AG10803 (cell line): ENCODE results near the gene HSFX4.
"Not testable (repeated sequence)": the region's sequence is repeated elsewhere in the genome, so short reads cannot be mapped to it uniquely, and the experiment has no call there.

Experiments used
- DNase-seq: peaks from one replicate; pipeline ENCODE4 v3.0.0; 2010; ENCODE audit warnings: low read depth
- H3K4me3 ChIP-seq: 2 replicates; pipeline ENCODE4 v1.5.1; 2011; ENCODE audit warnings: mild to moderate bottlenecking, low read length, control low read depth
- TF ChIP-seq, protein P1 (sequence below): conservative IDR thresholded peaks from 2 replicates; pipeline ENCODE4 v1.5.1; 2011; ENCODE audit warnings: mild to moderate bottlenecking, low read length, control low read depth, inconsistent platforms

The HSFX4 gene, protein sequence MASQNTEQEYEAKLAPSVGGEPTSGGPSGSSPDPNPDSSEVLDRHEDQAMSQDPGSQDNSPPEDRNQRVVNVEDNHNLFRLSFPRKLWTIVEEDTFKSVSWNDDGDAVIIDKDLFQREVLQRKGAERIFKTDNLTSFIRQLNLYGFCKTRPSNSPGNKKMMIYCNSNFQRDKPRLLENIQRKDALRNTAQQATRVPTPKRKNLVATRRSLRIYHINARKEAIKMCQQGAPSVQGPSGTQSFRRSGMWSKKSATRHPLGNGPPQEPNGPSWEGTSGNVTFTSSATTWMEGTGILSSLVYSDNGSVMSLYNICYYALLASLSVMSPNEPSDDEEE

DNA sequence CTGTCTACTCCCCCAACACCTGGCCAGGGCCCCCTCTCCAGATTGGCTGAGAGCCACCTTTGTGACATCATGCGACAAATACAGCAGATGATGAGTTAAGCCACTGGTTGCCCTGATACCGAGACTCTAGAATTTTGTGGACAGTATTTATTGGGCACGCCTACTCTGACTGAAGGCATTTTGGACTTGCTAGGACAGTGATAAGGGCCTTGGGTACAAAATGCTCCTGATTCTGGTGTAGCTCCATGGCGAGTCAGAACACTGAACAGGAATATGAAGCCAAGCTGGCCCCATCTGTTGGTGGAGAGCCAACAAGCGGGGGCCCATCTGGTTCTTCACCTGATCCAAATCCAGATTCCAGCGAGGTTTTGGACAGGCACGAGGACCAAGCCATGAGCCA lies at the start of gene HSFX4:
TSS of gene HSFX4 (plus strand) at position 174 of the 400 bp plus-strand sequence. CDS start at position 246, 72 bp downstream.
- not testable (repeated sequence) for DNase-seq, H3K4me3 ChIP-seq

DNA sequence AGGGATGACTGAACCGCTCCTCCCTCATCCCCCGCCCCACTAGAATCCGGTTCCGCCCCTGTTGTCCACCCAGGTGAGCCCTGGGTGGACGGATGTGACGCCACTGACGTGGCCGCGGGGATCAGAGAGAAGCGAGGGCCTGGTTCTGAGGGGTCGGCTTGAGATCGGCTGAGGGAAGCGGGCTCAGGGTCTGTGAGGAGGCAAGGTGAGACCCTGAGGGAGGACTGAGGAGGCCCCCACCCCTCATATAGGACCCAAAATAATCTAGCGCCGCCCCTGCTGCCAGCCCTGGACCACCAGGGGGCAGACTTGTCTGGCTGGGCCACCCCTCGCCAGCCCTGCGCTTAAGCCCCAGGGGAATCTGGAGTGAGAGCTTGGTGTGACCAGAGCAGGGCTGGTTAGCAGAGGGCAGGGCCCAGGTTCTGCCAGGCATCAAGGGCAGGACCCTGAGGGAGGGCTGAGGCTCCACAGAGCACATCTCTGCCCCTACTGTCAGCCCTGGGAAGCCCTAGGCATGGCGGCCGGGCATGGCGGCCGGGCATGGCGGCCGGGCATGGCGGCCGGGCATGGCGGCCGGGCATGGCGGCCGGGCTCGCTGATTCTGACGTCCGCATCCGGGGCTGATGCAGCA lies 48.2 kb upstream of the HSFX4 start, which contains the start of gene MAGEA8:
TSS of gene MAGEA8 (plus strand) at position 103 of the 631 bp plus-strand sequence. CDS start 3,090 bp downstream, outside the sequence.
- TF ChIP-seq, protein P1, sequence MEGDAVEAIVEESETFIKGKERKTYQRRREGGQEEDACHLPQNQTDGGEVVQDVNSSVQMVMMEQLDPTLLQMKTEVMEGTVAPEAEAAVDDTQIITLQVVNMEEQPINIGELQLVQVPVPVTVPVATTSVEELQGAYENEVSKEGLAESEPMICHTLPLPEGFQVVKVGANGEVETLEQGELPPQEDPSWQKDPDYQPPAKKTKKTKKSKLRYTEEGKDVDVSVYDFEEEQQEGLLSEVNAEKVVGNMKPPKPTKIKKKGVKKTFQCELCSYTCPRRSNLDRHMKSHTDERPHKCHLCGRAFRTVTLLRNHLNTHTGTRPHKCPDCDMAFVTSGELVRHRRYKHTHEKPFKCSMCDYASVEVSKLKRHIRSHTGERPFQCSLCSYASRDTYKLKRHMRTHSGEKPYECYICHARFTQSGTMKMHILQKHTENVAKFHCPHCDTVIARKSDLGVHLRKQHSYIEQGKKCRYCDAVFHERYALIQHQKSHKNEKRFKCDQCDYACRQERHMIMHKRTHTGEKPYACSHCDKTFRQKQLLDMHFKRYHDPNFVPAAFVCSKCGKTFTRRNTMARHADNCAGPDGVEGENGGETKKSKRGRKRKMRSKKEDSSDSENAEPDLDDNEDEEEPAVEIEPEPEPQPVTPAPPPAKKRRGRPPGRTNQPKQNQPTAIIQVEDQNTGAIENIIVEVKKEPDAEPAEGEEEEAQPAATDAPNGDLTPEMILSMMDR: no peak
- no peak within 1 kb of the TSS for H3K4me3 ChIP-seq
- DNase-seq: no peak

DNA sequence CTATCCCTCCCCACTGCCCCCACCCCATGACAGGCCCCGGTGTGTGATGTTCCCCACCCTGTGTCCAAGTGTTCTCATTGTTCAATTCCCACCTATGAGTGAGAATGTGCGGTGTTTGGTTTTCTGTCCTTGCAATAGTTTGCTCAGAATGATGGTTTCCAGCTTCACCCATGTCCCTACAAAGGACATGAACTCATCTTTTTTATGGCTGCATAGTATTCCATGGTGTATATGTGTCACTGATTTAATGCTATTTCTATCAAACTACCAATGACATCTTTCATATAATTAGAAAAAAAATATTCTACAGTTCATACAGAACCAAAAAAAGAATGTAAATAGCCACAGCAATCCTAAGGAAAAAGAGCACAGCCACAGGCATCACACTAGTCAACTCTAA lies 38.5 kb upstream of the HSFX4 start:
- DNase-seq: not testable (repeated sequence)

DNA sequence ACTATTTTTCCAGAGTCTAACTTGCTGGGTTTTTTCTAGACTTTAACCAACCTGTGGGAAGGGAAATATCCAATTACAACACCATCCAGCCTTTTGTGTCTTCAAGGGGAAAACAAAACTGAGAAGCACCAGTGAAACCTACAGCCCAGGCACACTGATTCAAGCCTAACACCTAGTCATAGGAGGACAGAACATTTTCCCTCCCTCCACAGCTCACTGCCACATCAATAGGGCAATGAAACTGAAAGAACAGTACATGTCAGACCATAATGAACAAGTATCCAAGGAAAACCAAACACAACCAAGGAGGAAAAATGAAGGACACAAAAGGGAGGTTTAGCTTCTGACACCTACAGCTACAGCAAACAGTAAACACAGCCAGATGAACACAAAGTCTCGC lies 30.8 kb upstream of the HSFX4 start:
- DNase-seq: no peak
- no peak overlapping the region for H3K4me3 ChIP-seq
- TF ChIP-seq, protein P1: no peak

More for the DNA sequence above, 38.5 kb upstream of the HSFX4 start:
- H3K4me3 ChIP-seq: not testable (repeated sequence)

DNA sequence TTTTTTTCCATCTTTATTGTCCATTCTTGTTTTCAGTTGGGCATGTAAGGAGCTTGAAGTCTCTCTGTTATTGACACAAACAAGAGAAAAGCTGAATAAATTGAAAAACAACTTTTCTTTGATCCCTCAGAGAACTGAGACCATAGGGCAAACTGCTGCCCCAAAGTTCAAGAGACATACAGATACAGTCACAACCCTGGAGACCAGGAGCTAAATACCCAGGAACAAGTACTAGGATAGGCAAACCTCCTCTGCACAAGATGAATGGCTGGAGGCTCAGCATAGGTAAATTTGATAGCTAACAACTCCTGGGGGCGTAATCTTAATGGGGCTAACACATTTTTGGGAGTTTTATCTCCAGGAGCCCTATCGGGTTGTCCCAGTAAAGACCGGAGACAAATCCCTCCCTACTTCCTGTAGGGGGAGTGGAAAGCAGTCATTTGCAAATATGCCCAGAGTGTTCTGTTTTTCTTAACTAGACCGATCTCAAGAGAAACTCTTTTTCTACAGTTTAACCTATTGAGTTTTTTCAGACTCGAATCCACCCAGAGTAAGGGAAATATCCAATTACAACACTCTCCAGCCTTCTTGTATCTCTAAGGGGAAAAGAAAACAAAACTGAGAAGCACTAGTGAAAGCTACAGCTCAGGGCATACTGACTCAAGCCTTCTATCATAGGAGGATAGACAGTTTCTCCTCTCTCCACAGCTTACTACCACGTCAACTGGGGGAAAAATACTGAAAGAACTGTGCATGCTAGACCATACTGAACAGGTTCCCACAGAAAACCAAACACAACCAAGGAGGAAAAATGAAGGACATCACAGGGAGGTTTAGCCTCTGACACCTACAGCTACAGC lies 25.3 kb upstream of the HSFX4 start:
- DNase-seq: peak; percentile 1
- peak overlapping the region; percentile 12; the same call in 1 of the 2 replicates for H3K4me3 ChIP-seq
- TF ChIP-seq, protein P1: peak; percentile 29

DNA sequence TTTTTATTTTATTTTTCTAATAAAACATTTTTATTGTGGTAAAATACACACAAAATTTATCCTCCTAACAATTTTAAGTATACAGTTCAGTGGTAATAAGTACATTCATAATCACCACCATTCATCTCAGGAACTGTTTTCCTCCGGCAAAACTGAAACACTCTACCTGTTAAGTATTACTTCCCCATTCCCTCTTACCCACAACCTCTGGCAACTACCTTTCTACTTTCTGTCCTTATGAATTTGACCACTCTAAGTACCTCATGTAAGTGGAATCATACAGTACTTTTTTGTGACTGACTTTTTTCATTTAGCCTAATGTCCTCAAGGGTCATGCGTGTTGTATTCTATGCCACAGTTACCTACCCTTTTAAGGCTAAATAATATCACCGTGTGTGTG lies 21.1 kb upstream of the HSFX4 start:
- no peak for DNase-seq
- TF ChIP-seq, protein P1: no peak
- H3K4me3 ChIP-seq: no peak overlapping the region

DNA sequence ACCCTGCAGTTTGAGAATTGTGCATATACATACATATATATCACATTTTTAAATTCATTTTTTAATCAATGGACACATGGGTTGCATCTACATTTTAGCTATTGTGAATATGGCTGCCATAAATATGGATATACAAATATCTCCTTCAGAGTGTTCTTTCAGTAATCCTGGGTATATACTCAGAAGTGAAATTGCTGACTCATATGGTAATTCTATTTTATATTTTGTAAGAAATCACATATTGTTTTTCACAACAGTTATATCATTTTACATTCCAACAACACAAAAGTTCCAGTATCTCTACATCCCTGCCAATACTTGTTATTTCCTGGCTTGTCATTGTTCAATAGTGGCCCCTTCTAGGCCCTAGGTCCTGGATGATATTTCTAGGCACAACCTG lies 20.6 kb upstream of the HSFX4 start:
- no peak overlapping the region for H3K4me3 ChIP-seq
- TF ChIP-seq, protein P1: no peak
- no peak for DNase-seq
